Chondrocyte (in vitro differentiated cells): ENCODE results near the gene ITPR1. TPM values are rescaled to one million over a fixed set of nuclear protein-coding genes. Genes with fewer than 3 reads are reported as not detected.

ENCODE experiments used
- DNase-seq: peaks from one replicate; pipeline ENCODE4 v3.0.0; 2021; ENCODE audit warnings: mixed read lengths, low spot score
- H3K27ac Mint-ChIP-seq: one replicate; pipeline ENCODE4 v1.8.0; 2021; ENCODE audit warnings: mild to moderate bottlenecking, moderate library complexity, mixed read lengths; ENCODE audit not compliant: unreplicated experiment
- H3K27me3 Mint-ChIP-seq: 2 replicates; pipeline ENCODE4 v1.8.0; 2021; ENCODE audit warnings: low read depth, mixed read lengths
- H3K36me3 Mint-ChIP-seq: 2 replicates; pipeline ENCODE4 v1.8.0; 2021; ENCODE audit warnings: low read depth, mixed read lengths
- H3K4me1 Mint-ChIP-seq: 2 replicates; pipeline ENCODE4 v1.8.0; 2021; ENCODE audit warnings: low read depth, mild to moderate bottlenecking, mixed read lengths
- H3K4me3 Mint-ChIP-seq: one replicate; pipeline ENCODE4 v1.8.0; 2021; ENCODE audit warnings: mild to moderate bottlenecking, moderate library complexity, mixed read lengths; ENCODE audit not compliant: unreplicated experiment
- H3K9me3 Mint-ChIP-seq: 2 replicates; pipeline ENCODE4 v1.8.0; 2021; ENCODE audit warnings: low read depth, mixed read lengths
- total RNA-seq: library from RNA; stranded (reverse); gene quantifications from 3 replicates; pipeline ENCODE4 v1.2.1, GENCODE V29; 2021
- TF ChIP-seq, protein P1 (sequence below): fragments of 200-600 bp; sonication (generic); IDR thresholded peaks from 2 replicates; pipeline ENCODE4 v1.5.0; 2021; ENCODE audit warnings: antibody characterized with exemption, mild to moderate bottlenecking, moderate library complexity

Gene ITPR1
- total RNA-seq, 1 donor from 2014 or later: 45.0 TPM

- Mint-ChIP-seq H3K4me3 (no peak overlapping the region), H3K27me3 (no peaks in the 10 kb centered on the region), H3K9me3 (no peaks in the 10 kb centered on the region), H3K4me1 (no peaks in the 10 kb centered on the region), H3K36me3 (peaks cover 32% of the 10 kb centered on the region), H3K27ac (no peak overlapping the region)
- TF ChIP-seq, protein P1, sequence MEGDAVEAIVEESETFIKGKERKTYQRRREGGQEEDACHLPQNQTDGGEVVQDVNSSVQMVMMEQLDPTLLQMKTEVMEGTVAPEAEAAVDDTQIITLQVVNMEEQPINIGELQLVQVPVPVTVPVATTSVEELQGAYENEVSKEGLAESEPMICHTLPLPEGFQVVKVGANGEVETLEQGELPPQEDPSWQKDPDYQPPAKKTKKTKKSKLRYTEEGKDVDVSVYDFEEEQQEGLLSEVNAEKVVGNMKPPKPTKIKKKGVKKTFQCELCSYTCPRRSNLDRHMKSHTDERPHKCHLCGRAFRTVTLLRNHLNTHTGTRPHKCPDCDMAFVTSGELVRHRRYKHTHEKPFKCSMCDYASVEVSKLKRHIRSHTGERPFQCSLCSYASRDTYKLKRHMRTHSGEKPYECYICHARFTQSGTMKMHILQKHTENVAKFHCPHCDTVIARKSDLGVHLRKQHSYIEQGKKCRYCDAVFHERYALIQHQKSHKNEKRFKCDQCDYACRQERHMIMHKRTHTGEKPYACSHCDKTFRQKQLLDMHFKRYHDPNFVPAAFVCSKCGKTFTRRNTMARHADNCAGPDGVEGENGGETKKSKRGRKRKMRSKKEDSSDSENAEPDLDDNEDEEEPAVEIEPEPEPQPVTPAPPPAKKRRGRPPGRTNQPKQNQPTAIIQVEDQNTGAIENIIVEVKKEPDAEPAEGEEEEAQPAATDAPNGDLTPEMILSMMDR: no peak
- DNase-seq: no peak
Observed at GRCh38 chr3:4782095-4782494, 288.9 kb downstream of the ITPR1 start.

DNA sequence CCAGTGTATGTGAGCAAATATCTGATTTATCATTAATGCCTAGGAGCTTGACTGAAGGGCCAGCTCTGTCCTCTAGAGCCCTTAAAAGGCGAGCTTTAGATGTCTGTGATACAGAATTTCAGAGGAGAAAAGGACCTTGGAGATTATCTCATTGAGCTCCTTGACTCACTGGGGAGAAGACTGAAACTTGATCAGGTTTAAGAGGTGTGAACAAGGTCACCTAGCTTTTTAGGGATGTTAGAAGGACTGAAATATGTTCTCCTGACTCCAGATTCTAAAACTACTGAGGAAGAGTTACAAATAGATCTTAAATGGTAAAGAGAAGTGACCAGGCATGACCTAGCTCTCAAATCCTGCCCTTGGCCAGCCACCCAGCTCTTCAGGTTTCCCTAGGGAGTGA lies 292.4 kb downstream of the ITPR1 start:
- Mint-ChIP-seq H3K27me3 (no peaks in the 10 kb centered on the region), H3K4me3 (no peak overlapping the region), H3K36me3 (peaks cover 36% of the 10 kb centered on the region), H3K27ac (no peak overlapping the region), H3K4me1 (no peaks in the 10 kb centered on the region), H3K9me3 (no peaks in the 10 kb centered on the region)
- TF ChIP-seq, protein P1: no peak
- no peak for DNase-seq

DNA sequence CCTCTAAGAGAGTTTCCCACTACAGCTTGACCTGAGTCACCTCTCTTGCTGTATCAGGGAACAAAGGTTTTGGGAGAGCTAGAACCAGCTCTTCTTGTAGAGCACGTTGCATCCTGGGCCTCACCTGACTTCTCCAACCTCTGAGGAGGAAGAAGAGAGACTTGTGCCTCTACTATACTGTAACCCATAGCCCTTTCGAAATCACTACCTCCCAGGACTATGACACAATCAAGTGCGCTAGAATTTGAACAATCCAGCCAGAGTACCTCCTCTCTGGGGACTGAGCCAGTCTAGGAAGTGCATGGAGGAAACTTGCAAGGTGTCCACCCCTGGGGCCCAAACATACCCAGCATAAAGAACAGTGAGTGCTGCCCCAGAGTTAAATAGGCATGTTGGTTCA lies 293.3 kb downstream of the ITPR1 start:
- H3K9me3 Mint-ChIP-seq: peaks cover 1% of the 10 kb centered on the region
- H3K4me1 Mint-ChIP-seq: no peaks in the 10 kb centered on the region
- H3K27me3 Mint-ChIP-seq: no peaks in the 10 kb centered on the region
- no peak overlapping the region for H3K4me3 Mint-ChIP-seq
- peaks cover 43% of the 10 kb centered on the region for H3K36me3 Mint-ChIP-seq
- DNase-seq: no peak
- no peak overlapping the region for H3K27ac Mint-ChIP-seq
- TF ChIP-seq, protein P1: no peak

GRCh38 chr3:4791358-4791757 lies 298.2 kb downstream of the ITPR1 start:
- H3K4me3 Mint-ChIP-seq: no peak overlapping the region
- peaks cover 3% of the 10 kb centered on the region for H3K9me3 Mint-ChIP-seq

GRCh38 chr3:4793311-4793710 lies 300.2 kb downstream of the ITPR1 start:
- Mint-ChIP-seq H3K27ac (no peak overlapping the region), H3K36me3 (peaks cover 35% of the 10 kb centered on the region), H3K9me3 (peaks cover 3% of the 10 kb centered on the region), H3K27me3 (no peaks in the 10 kb centered on the region), H3K4me1 (peaks cover 3% of the 10 kb centered on the region), H3K4me3 (no peak overlapping the region)
- TF ChIP-seq, protein P1: no peak
- no peak for DNase-seq

More at GRCh38 chr3:4791358-4791757, 298.2 kb downstream of the ITPR1 start:
- Mint-ChIP-seq H3K27ac (no peak overlapping the region), H3K27me3 (no peaks in the 10 kb centered on the region), H3K4me1 (peaks cover 3% of the 10 kb centered on the region), H3K36me3 (peaks cover 36% of the 10 kb centered on the region)
- TF ChIP-seq, protein P1: no peak
- DNase-seq: no peak
